Osteocyte (in vitro differentiated cells): Measurements from ENCODE around the gene NPC1L1. TPM values are rescaled to one million over a fixed set of nuclear protein-coding genes. Genes with fewer than 3 reads are reported as not detected.

ENCODE experiments used
- DNase-seq: peaks from one replicate; pipeline ENCODE4 v3.0.0; 2021; ENCODE audit warnings: mixed read lengths; ENCODE audit not compliant: unreplicated experiment; ENCODE audit errors: extremely low spot score
- H3K27ac Mint-ChIP-seq: one replicate; pipeline ENCODE4 v1.8.0; 2021; ENCODE audit warnings: mild to moderate bottlenecking, mixed read lengths; ENCODE audit not compliant: unreplicated experiment
- H3K27me3 Mint-ChIP-seq: one replicate; pipeline ENCODE4 v1.8.0; 2021; ENCODE audit warnings: mixed read lengths; ENCODE audit not compliant: unreplicated experiment
- H3K36me3 Mint-ChIP-seq: one replicate; pipeline ENCODE4 v1.8.0; 2021; ENCODE audit warnings: mixed read lengths; ENCODE audit not compliant: unreplicated experiment
- H3K4me1 Mint-ChIP-seq: one replicate; pipeline ENCODE4 v1.8.0; 2021; ENCODE audit warnings: mixed read lengths; ENCODE audit not compliant: unreplicated experiment
- H3K4me3 Mint-ChIP-seq: one replicate; pipeline ENCODE4 v1.8.0; 2021; ENCODE audit warnings: mild to moderate bottlenecking, moderate library complexity, mixed read lengths; ENCODE audit not compliant: unreplicated experiment
- H3K9me3 Mint-ChIP-seq: one replicate; pipeline ENCODE4 v1.8.0; 2021; ENCODE audit warnings: mixed read lengths; ENCODE audit not compliant: unreplicated experiment
- CTCF ChIP-seq: fragments of 200-600 bp; sonication (generic); IDR thresholded peaks from 2 replicates; pipeline ENCODE4 v1.5.0; 2021; ENCODE audit warnings: antibody characterized with exemption, mild to moderate bottlenecking, moderate library complexity
- total RNA-seq: library from RNA; stranded (reverse); gene quantifications from 2 replicates; pipeline ENCODE4 v1.2.1, GENCODE V29; 2021

The NPC1L1 gene
- total RNA-seq, 1 donor from 2014 or later, result not detected

GRCh38 chr7:44486001-44486400, 55.1 kb downstream of the NPC1L1 start:
- Mint-ChIP-seq H3K27ac (no peak overlapping the region), H3K4me3 (no peak overlapping the region), H3K36me3 (peaks cover 41% of the 10 kb centered on the region), H3K9me3 (peaks cover 10% of the 10 kb centered on the region), H3K4me1 (peaks cover 33% of the 10 kb centered on the region), H3K27me3 (no peaks in the 10 kb centered on the region)
- DNase-seq, result no peak
- TF ChIP-seq CTCF, result no peak

DNA sequence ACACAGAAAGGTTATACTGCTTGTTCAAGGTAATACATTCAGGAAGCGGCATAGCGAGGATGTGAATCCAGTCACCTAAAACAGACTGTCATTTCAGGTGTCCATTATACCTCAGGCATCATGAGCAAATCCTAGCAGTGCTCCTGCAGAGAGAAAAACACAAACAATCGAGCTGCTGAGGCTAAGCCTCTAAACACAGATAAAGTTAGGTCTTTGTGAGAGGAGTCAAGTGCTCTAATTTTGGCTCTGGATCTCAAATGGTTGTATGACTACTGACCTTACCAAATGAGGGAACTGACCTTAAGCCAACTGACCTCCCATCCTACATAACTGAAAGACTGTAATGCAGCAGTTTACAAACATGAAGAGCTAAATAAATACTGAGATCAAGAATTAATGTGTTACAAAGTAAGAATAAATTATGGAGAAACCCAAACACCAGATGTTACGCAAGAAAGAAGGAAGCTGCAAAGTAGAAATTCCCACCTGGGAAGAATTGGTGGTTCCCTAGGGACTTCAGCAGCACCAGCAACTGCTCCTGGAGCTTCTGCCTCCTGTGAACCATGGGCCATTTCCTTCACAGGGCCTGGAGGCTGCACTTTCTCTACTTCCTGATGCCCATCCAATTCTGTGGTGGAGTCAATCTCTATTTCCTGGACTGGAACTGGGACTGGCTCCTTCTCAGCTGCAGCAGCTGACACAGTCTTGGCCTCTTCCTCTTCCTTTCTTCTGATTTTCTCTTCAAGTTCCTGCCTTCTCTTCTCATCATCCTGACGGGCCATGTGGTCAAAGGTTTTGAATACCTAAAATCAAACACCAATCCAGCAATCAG, 56.4 kb downstream of the NPC1L1 start:
- Mint-ChIP-seq H3K27ac (no peak overlapping the region), H3K36me3 (peaks cover 47% of the 10 kb centered on the region), H3K9me3 (peaks cover 10% of the 10 kb centered on the region)

DNA sequence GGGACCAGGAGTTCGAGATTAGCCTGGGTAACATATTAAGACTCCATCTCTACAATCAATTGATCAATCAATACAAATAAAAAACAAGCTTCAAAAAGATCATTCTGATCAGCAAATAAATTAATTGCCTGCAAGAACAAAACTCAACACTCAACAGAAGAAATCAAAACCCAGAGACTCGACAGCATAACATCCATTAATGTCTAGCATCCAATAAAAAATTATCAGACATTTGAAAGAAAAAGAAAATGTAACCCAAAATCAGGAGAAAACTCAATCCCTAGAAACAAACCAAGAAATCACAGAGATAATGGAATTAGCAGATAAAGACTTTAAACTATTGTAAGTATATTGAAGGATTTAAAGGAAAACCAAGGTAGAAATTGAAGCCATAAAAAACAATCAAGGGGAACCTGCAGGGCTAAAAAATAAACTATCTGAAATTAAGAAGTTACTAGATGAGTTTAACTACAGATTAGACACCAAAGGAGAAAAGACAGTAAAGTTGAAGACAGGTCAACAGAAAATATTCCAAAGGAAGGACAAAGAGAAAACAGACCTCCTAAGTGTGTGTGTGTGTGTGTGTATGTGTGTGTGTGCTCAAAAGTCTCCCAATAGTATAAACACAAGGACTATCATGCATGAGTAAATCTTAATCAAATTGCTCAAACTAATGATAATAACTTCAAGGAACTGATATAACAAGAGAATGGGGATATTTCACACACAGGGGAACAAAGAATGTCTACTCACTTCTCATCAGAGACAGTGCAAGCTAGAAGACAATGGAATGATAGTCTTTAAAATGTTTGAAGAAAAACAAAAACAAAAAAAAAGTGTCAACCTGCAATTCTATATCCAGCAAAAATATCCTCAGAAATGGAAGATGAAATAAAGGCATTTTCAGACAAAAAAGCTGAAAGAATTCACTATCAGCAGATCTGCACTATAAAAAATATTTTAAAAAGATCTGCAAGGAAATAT, 58.3 kb downstream of the NPC1L1 start:
- H3K4me1 Mint-ChIP-seq, result peaks cover 12% of the 10 kb centered on the region
- no peak overlapping the region for H3K4me3 Mint-ChIP-seq
- H3K27ac Mint-ChIP-seq, result no peak overlapping the region
- TF ChIP-seq CTCF, result no peak
- no peak for DNase-seq
- H3K27me3 Mint-ChIP-seq, result no peaks in the 10 kb centered on the region
- peaks cover 10% of the 10 kb centered on the region for H3K9me3 Mint-ChIP-seq
- H3K36me3 Mint-ChIP-seq, result peaks cover 46% of the 10 kb centered on the region

More for the DNA sequence above, 56.4 kb downstream of the NPC1L1 start:
- Mint-ChIP-seq H3K27me3 (no peaks in the 10 kb centered on the region), H3K4me3 (no peak overlapping the region), H3K4me1 (peaks cover 27% of the 10 kb centered on the region)
- no peak for DNase-seq
- no peak for TF ChIP-seq CTCF

DNA sequence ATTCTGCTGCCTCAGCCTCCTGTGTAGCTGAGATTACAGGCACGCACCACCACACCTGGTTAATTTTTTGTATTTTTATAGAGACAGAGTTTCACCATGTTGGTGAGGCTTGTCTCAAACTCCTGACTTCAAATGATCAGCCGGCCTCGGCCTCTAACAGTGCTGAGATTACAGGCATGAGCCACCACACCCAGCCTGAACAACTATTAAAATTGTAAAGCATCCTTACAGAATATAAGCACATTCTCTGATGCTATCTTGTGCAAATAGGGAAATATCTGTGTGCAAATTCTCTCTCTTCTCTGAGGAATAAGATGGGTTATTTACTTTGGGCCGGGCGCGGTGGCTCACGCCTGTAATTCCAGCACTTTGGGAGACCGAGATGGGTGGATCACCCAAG, 63.2 kb downstream of the NPC1L1 start:
- DNase-seq, result no peak
- no peak overlapping the region for H3K27ac Mint-ChIP-seq
- H3K9me3 Mint-ChIP-seq, result peaks cover 7% of the 10 kb centered on the region
- H3K36me3 Mint-ChIP-seq, result peaks cover 31% of the 10 kb centered on the region
- no peak overlapping the region for H3K4me3 Mint-ChIP-seq
- H3K27me3 Mint-ChIP-seq, result no peaks in the 10 kb centered on the region
- TF ChIP-seq CTCF, result no peak
- peaks cover 6% of the 10 kb centered on the region for H3K4me1 Mint-ChIP-seq
